PC-9 (cell line): ENCODE results near the gene ETV3L.

Experiments used
- EZH2 ChIP-seq: fragments of 200-600 bp; sonication (generic); IDR thresholded peaks from 2 replicates; pipeline ENCODE4 v1.8.0; 2017; ENCODE audit warnings: antibody characterized with exemption, low read depth
- TF ChIP-seq, protein P1 (sequence below): fragments of 200-600 bp; sonication (generic); conservative IDR thresholded peaks from 2 replicates; pipeline ENCODE4 v1.6.1; 2017; ENCODE audit warnings: mixed run types, antibody characterized with exemption, mild to moderate bottlenecking, moderate library complexity

DNA sequence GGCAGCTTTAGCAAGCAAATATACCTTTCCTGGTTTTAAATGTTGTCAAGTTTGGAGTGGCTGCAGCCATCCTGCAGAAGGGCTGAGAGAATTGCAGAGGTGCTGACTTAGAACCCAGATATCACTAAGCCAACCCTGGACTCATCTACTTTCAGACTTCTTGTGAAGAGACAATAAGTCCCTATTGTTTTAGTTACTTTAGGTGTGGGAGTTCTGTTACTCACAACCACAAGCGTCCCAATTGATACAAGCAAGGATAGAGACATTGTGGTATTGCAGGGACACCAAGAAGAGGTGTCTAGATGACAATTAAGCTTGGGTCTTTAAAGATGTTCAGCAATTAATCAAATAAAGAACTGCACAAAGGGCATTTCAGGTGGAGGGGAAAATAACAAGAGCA lies 47.4 kb upstream of the ETV3L start:
- TF ChIP-seq, protein P1, sequence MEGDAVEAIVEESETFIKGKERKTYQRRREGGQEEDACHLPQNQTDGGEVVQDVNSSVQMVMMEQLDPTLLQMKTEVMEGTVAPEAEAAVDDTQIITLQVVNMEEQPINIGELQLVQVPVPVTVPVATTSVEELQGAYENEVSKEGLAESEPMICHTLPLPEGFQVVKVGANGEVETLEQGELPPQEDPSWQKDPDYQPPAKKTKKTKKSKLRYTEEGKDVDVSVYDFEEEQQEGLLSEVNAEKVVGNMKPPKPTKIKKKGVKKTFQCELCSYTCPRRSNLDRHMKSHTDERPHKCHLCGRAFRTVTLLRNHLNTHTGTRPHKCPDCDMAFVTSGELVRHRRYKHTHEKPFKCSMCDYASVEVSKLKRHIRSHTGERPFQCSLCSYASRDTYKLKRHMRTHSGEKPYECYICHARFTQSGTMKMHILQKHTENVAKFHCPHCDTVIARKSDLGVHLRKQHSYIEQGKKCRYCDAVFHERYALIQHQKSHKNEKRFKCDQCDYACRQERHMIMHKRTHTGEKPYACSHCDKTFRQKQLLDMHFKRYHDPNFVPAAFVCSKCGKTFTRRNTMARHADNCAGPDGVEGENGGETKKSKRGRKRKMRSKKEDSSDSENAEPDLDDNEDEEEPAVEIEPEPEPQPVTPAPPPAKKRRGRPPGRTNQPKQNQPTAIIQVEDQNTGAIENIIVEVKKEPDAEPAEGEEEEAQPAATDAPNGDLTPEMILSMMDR = no peak
- no peak for TF ChIP-seq EZH2
